Fibroblast of villous mesenchyme (primary cell): Measurements from ENCODE around the gene SLC35A1. TPM values are rescaled to one million over a fixed set of nuclear protein-coding genes. Genes with fewer than 3 reads are reported as not detected.

Experiments used
- DNase-seq: peaks from one replicate; pipeline ENCODE4 v3.0.0-alpha.2; 2010; ENCODE audit warnings: low read depth
- H3K4me3 ChIP-seq: 2 replicates; pipeline ENCODE4 v1.5.1; 2011; ENCODE audit warnings: low read depth, mild to moderate bottlenecking, low read length
- CTCF ChIP-seq: IDR thresholded peaks from 2 replicates; pipeline ENCODE4 v1.5.1; 2012; ENCODE audit warnings: low read depth, mild to moderate bottlenecking, low read length; ENCODE audit not compliant: insufficient read depth
- total RNA-seq: library from RNA; depleted of rRNA; stranded (reverse); fragments of >200 nt; gene quantifications from 2 replicates; pipeline ENCODE4 v1.2.3, GENCODE V29; 2012

Gene SLC35A1
- 10.0 and 18.6 TPM in 2 replicates for total RNA-seq

- peak; percentile 74 for DNase-seq
- TF ChIP-seq CTCF = peak; percentile 32
- H3K4me3 ChIP-seq = peak within 1 kb of the TSS; percentile 98
Observed at GRCh38 chr6:87472525-87473418, at the start of gene SLC35A1. SLC35A1 (plus strand) TSS chr6:87472974; CDS start chr6:87473004, 30 bp downstream.

GRCh38 chr6:87426789-87427188, 46.0 kb upstream of the SLC35A1 start:
- no peak for DNase-seq
- H3K4me3 ChIP-seq = no peak overlapping the region
- TF ChIP-seq CTCF = no peak

- DNase-seq = no peak
- TF ChIP-seq CTCF = no peak
- no peak overlapping the region for H3K4me3 ChIP-seq
Observed at GRCh38 chr6:87430499-87430898, 42.3 kb upstream of the SLC35A1 start.

- no peak for TF ChIP-seq CTCF
- DNase-seq = peak; percentile 1
Observed at GRCh38 chr6:87431263-87431662, 41.5 kb upstream of the SLC35A1 start.

GRCh38 chr6:87436435-87436834, 36.3 kb upstream of the SLC35A1 start:
- TF ChIP-seq CTCF = no peak
- H3K4me3 ChIP-seq = no peak overlapping the region
- peak; percentile 73 for DNase-seq

More at GRCh38 chr6:87431263-87431662, 41.5 kb upstream of the SLC35A1 start:
- H3K4me3 ChIP-seq = no peak overlapping the region

GRCh38 chr6:87441711-87442110, 31.1 kb upstream of the SLC35A1 start:
- no peak for TF ChIP-seq CTCF
- H3K4me3 ChIP-seq = no peak overlapping the region
- DNase-seq = no peak
